Common myeloid progenitor, CD34-positive (primary cell): Measurements from ENCODE around the gene CD83.
A peak's percentile ranks its signal among the peaks of the same experiment; 100 is the strongest.

ENCODE experiments used
- CTCF ChIA-PET: fragments of 350-600 bp; sonication (Branson Sonifier 250); formaldehyde crosslinking; loops from one replicate; lab custom pipeline; 2021; ENCODE audit warnings: antibody characterized with exemption; lab: Charles Lee
- POLR2A ChIA-PET: fragments of 350-600 bp; sonication (Branson Sonifier 250); formaldehyde crosslinking; loops from one replicate; lab custom pipeline; 2021; ENCODE audit warnings: antibody characterized with exemption; lab: Charles Lee
- DNase-seq, 3 donors: peaks; one replicate each; pipeline versions ENCODE4 v3.0.0 to v3.0.0-alpha.2; 2013
- H3K27ac ChIP-seq, 2 experiments: 1 replicate in 1 of 2; 2 replicates in 1 of 2; pipeline ENCODE4 v1.7.0; 2013; ENCODE audit warnings: inconsistent platforms in 2 of 2, low read length in 2 of 2, mild to moderate bottlenecking in 2 of 2, low read depth in 1 of 2, moderate library complexity in 1 of 2; ENCODE audit not compliant: severe bottlenecking in 2 of 2, insufficient read depth in 1 of 2, poor library complexity in 1 of 2
- H3K27me3 ChIP-seq, 5 experiments: replicated peaks in 2 of 5; 1 replicate in 3 of 5; 2 replicates in 2 of 5; pipeline versions ENCODE4 v1.6.1 to v1.7.0; 2013; ENCODE audit warnings: low read length in 4 of 5, mild to moderate bottlenecking in 2 of 5, moderate library complexity in 2 of 5, inconsistent platforms in 1 of 5; ENCODE audit not compliant: insufficient read depth in 5 of 5, control insufficient read depth in 4 of 5
- H3K36me3 ChIP-seq, 4 experiments: 1 replicate in 2 of 4; 2 replicates in 2 of 4; pipeline versions ENCODE4 v1.6.1 to v1.7.0; 2013; ENCODE audit warnings: low read length in 3 of 4, control low read depth in 1 of 4, mild to moderate bottlenecking in 1 of 4; ENCODE audit not compliant: control insufficient read depth in 4 of 4, insufficient read depth in 4 of 4
- H3K4me1 ChIP-seq, 4 experiments: 1 replicate in 3 of 4; 2 replicates in 1 of 4; pipeline versions ENCODE4 v1.6.1 to v1.7.1; 2013; ENCODE audit warnings: low read length in 3 of 4, mild to moderate bottlenecking in 3 of 4, control low read depth in 1 of 4, inconsistent platforms in 1 of 4, moderate library complexity in 1 of 4; ENCODE audit not compliant: control insufficient read depth in 4 of 4, insufficient read depth in 4 of 4; ENCODE audit errors: control extremely low read depth in 1 of 4
- H3K4me3 ChIP-seq, 7 experiments: 1 replicate in 4 of 7; 2 replicates in 3 of 7; pipeline versions ENCODE4 v1.5.1 to v1.7.0; 2013; ENCODE audit warnings: mild to moderate bottlenecking in 7 of 7, low read length in 6 of 7, moderate library complexity in 6 of 7, inconsistent platforms in 2 of 7, low read depth in 2 of 7, control low read depth in 1 of 7; ENCODE audit not compliant: insufficient read depth in 4 of 7, control insufficient read depth in 1 of 7; ENCODE audit errors: extremely low read depth in 1 of 7
- H3K9me3 ChIP-seq, 5 experiments: 1 replicate in 4 of 5; 2 replicates in 1 of 5; pipeline versions ENCODE4 v1.6.1 to v1.7.1; 2013; ENCODE audit warnings: low read length in 4 of 5, mild to moderate bottlenecking in 2 of 5, inconsistent platforms in 1 of 5, low read depth in 1 of 5, moderate library complexity in 1 of 5; ENCODE audit not compliant: control insufficient read depth in 4 of 5, insufficient read depth in 2 of 5; ENCODE audit errors: control extremely low read depth in 1 of 5
- WGBS: methylation state at CpG from one replicate; pipeline ENCODE4 v1.1.5; 2013; ENCODE audit not compliant: insufficient coverage; 5-methylcytosine and 5-hydroxymethylcytosine counted together

CD83 gene

GRCh38 chr6:14102383-14102782, 15.2 kb upstream of the CD83 start:
- Histone ChIP-seq H3K36me3 (no peaks in the 10 kb centered on the region), H3K27me3 (no peaks in the 10 kb centered on the region), H3K27ac (no peak overlapping the region), H3K4me3 (no peak overlapping the region), H3K9me3 (peaks cover 0 to 10% (median 7%) of the 10 kb centered on the region in 5 experiments), H3K4me1 (peaks cover 0 to 3% (median 0%) of the 10 kb centered on the region in 4 experiments)
- WGBS, result 100% methylated on average over 2 of the region's 3 CpGs
- POLR2A ChIA-PET, result no interaction called here
- CTCF ChIA-PET, result interaction anchor here (0.7 kb wide), 1 partner anchor 841 kb away, joined by 3 read pairs; no protein-coding TSS in a partner anchor
- DNase-seq, result no peak

GRCh38 chr6:14105547-14105946, 12.0 kb upstream of the CD83 start:
- no CpG with 5 or more reads among the region's 1 CpG for WGBS
- CTCF ChIA-PET, result interaction anchor here (1.3 to 1.6 kb wide), 2 partner anchors 41 to 196 kb away, joined by 3 to 4 read pairs; no protein-coding TSS in a partner anchor
- Histone ChIP-seq H3K4me3 (no peak overlapping the region), H3K36me3 (no peaks in the 10 kb centered on the region), H3K27me3 (no peaks in the 10 kb centered on the region), H3K4me1 (peaks cover 0 to 21% (median 15%) of the 10 kb centered on the region in 4 experiments), H3K27ac (no peak overlapping the region), H3K9me3 (peaks cover 0 to 11% (median 7%) of the 10 kb centered on the region in 5 experiments)
- POLR2A ChIA-PET, result no interaction called here
- no peak for DNase-seq

- Histone ChIP-seq H3K4me3 (no peak overlapping the region), H3K9me3 (peaks cover 0 to 11% (median 7%) of the 10 kb centered on the region in 5 experiments), H3K27ac (no peak overlapping the region), H3K36me3 (no peaks in the 10 kb centered on the region), H3K27me3 (no peaks in the 10 kb centered on the region), H3K4me1 (peaks cover 0 to 21% (median 15%) of the 10 kb centered on the region in 4 experiments)
- POLR2A ChIA-PET, result no interaction called here
- DNase-seq, result no peak
- CTCF ChIA-PET, result interaction anchor here (1.3 to 1.6 kb wide), 3 partner anchors 9 to 198 kb away, joined by 3 to 4 read pairs (median 3); no protein-coding TSS in a partner anchor
These were observed 10.6 kb upstream of the CD83 start for GRCh38 chr6:14107000-14107399.

- Histone ChIP-seq H3K4me3 (no peak overlapping the region), H3K4me1 (peaks cover 0 to 21% (median 15%) of the 10 kb centered on the region in 4 experiments), H3K36me3 (no peaks in the 10 kb centered on the region), H3K9me3 (peaks cover 0 to 11% (median 7%) of the 10 kb centered on the region in 5 experiments), H3K27ac (peak overlapping the region in 1 of 2 experiments; percentile 76), H3K27me3 (no peaks in the 10 kb centered on the region)
- ChIA-PET POLR2A (no interaction called here), CTCF (no interaction called here)
- no peak for DNase-seq
- 96% methylated on average over 3 of the region's 5 CpGs for WGBS
These were observed 9.7 kb upstream of the CD83 start for GRCh38 chr6:14107711-14108494.

- Histone ChIP-seq H3K36me3 (no peaks in the 10 kb centered on the region), H3K27me3 (no peaks in the 10 kb centered on the region), H3K27ac (peak overlapping the region; percentile 19 to 76), H3K4me3 (peak overlapping the region in 4 of 7 experiments; percentile 17 to 58 (median 43)), H3K4me1 (peaks cover 0 to 21% (median 15%) of the 10 kb centered on the region in 4 experiments), H3K9me3 (peaks cover 0 to 11% (median 7%) of the 10 kb centered on the region in 5 experiments)
- CTCF ChIA-PET, result interaction anchor here (0.5 to 2.1 kb wide), 5 partner anchors 18 to 1554 kb away, joined by 3 to 6 read pairs (median 3); no protein-coding TSS in a partner anchor
- 8% methylated on average over 10 of the region's 14 CpGs for WGBS
- POLR2A ChIA-PET, result interaction anchor here (1.6 kb wide), 1 partner anchor 15 kb away, joined by 4 read pairs; no protein-coding TSS in a partner anchor
- peak; percentile 78 to 91 (median 87) for DNase-seq
These were observed 8.8 kb upstream of the CD83 start for GRCh38 chr6:14108571-14109410.

GRCh38 chr6:14109411-14109826, 8.2 kb upstream of the CD83 start:
- H3K27me3 ChIP-seq, result no peaks in the 10 kb centered on the region
- ChIA-PET POLR2A (interaction anchor here (1.6 kb wide), 1 partner anchor 14 kb away, joined by 4 read pairs; no protein-coding TSS in a partner anchor), CTCF (interaction anchor here (0.6 to 2.1 kb wide), 4 partner anchors 17 to 1554 kb away, joined by 3 to 6 read pairs (median 3); no protein-coding TSS in a partner anchor)
- no peak for DNase-seq
- H3K27ac ChIP-seq, result no peak overlapping the region
- peaks cover 0 to 21% (median 15%) of the 10 kb centered on the region in 4 experiments for H3K4me1 ChIP-seq
- H3K36me3 ChIP-seq, result no peaks in the 10 kb centered on the region
- H3K9me3 ChIP-seq, result peaks cover 0 to 11% (median 7%) of the 10 kb centered on the region in 5 experiments
- WGBS, result 100% methylated on average over 2 of the region's 4 CpGs
- H3K4me3 ChIP-seq, result peak overlapping the region in 4 of 7 experiments; percentile 17 to 58 (median 43)
